Activated T-cell treated with anti-CD3 and anti-CD28 coated beads for 24 hours (primary cell): ENCODE data around the gene JCAD.
"Not testable (repeated sequence)": the region's sequence is repeated elsewhere in the genome, so short reads cannot be mapped to it uniquely, and the experiment has no call there.

ENCODE experiments used
- DNase-seq: peaks from one replicate; pipeline ENCODE4 v3.0.0-alpha.2; 2020; ENCODE audit warnings: low read depth

The JCAD gene

GRCh38 chr10:30025428-30025827 is 34.0 kb downstream of the JCAD start:
- not testable (repeated sequence) for DNase-seq

GRCh38 chr10:30022590-30022989 is 36.8 kb downstream of the JCAD start:
- DNase-seq, result no peak

GRCh38 chr10:30019468-30019867 is 39.9 kb downstream of the JCAD start:
- DNase-seq, result no peak

- no peak for DNase-seq
These were observed 40.9 kb downstream of the JCAD start for GRCh38 chr10:30018496-30018895.

- no peak for DNase-seq
These were observed 41.4 kb downstream of the JCAD start for GRCh38 chr10:30017966-30018365.

- no peak for DNase-seq
These were observed 41.8 kb downstream of the JCAD start for GRCh38 chr10:30017556-30017955.

GRCh38 chr10:30014511-30014910 is 44.9 kb downstream of the JCAD start:
- DNase-seq, result no peak

GRCh38 chr10:30013757-30014156 is 45.6 kb downstream of the JCAD start:
- no peak for DNase-seq

- no peak for DNase-seq
These were observed 47.3 kb downstream of the JCAD start for GRCh38 chr10:30011956-30012647.

- no peak for DNase-seq
These were observed 48.0 kb downstream of the JCAD start for GRCh38 chr10:30011396-30011795.

GRCh38 chr10:30007406-30007805 is 52.0 kb downstream of the JCAD start:
- no peak for DNase-seq

- DNase-seq, result no peak
These were observed 53.0 kb downstream of the JCAD start for GRCh38 chr10:30006410-30006809.

- not testable (repeated sequence) for DNase-seq
These were observed 54.3 kb downstream of the JCAD start for GRCh38 chr10:30005116-30005515.

GRCh38 chr10:30002426-30003266 is 56.7 kb downstream of the JCAD start:
- DNase-seq, result peak; percentile 39

GRCh38 chr10:30000802-30001571 is 58.4 kb downstream of the JCAD start:
- no peak for DNase-seq

GRCh38 chr10:29998142-29998808 is 61.1 kb downstream of the JCAD start:
- peak; percentile 61 for DNase-seq

- DNase-seq, result no peak
These were observed 64.6 kb downstream of the JCAD start for GRCh38 chr10:29994811-29995210.

GRCh38 chr10:29993319-29993915 is 66.0 kb downstream of the JCAD start:
- no peak for DNase-seq

GRCh38 chr10:29992914-29993313 is 66.5 kb downstream of the JCAD start:
- no peak for DNase-seq

- no peak for DNase-seq
These were observed 68.0 kb downstream of the JCAD start for GRCh38 chr10:29991382-29991781.

- no peak for DNase-seq
These were observed 71.9 kb downstream of the JCAD start for GRCh38 chr10:29987471-29987870.
